ENCODE data around the gene SIK2.

SIK2 gene

GRCh38 chr11:111759376-111759775 lies 157.1 kb downstream of the SIK2 start:
- no peak for ATAC-seq (ENCODE audit: insufficient read depth, low read depth)
- H3K79me2 ChIP-seq (ENCODE audit: insufficient read depth, low read length), result peaks cover 25% of the 10 kb centered on the region
- no peak overlapping the region for H3K9ac ChIP-seq (ENCODE audit: low read depth, low read length)
- no peak for DNase-seq
- H3K4me1 ChIP-seq (ENCODE audit: insufficient read depth, low read length), result peaks cover 13% of the 10 kb centered on the region
- no peak overlapping the region for H3K27ac ChIP-seq (ENCODE audit: low read length)
- peaks cover 90% of the 10 kb centered on the region for H3K36me3 ChIP-seq (ENCODE audit: insufficient read depth, low read length)
- H3K27me3 ChIP-seq (ENCODE audit: insufficient read depth, low read length, poor library complexity), result no peaks in the 10 kb centered on the region
- H3K4me2 ChIP-seq (ENCODE audit: insufficient read depth, low read length), result no peak overlapping the region
- no peak overlapping the region for H2AFZ ChIP-seq (ENCODE audit: low read depth, low read length)
- TF ChIP-seq CTCF (IDR thresholded peaks at IDR 0.05; ENCODE audit: borderline replicate concordance, extremely low read depth, low read length, poor library complexity, severe bottlenecking), result no peak
- peaks cover 15% of the 10 kb centered on the region; the same call in 1 of the 2 replicates for H4K20me1 ChIP-seq (ENCODE audit: insufficient read depth, low read length)
- H3K4me3 ChIP-seq (ENCODE audit: low read depth in 1 of 2, low read length in 2 of 2), result no peak overlapping the region
- H3K9me3 ChIP-seq (ENCODE audit: insufficient read depth, low read length, severe bottlenecking), result no peaks in the 10 kb centered on the region

GRCh38 chr11:111759778-111760407 lies 157.6 kb downstream of the SIK2 start:
- no peak for ATAC-seq (ENCODE audit: insufficient read depth, low read depth)
- peaks cover 30% of the 10 kb centered on the region for H3K79me2 ChIP-seq (ENCODE audit: insufficient read depth, low read length)
- H3K4me3 ChIP-seq (ENCODE audit: low read depth in 1 of 2, low read length in 2 of 2), result no peak overlapping the region
- no peak overlapping the region for H3K27ac ChIP-seq (ENCODE audit: low read length)
- H2AFZ ChIP-seq (ENCODE audit: low read depth, low read length), result no peak overlapping the region
- H3K9me3 ChIP-seq (ENCODE audit: insufficient read depth, low read length, severe bottlenecking), result no peaks in the 10 kb centered on the region
- peaks cover 19% of the 10 kb centered on the region; the same call in 1 of the 2 replicates for H4K20me1 ChIP-seq (ENCODE audit: insufficient read depth, low read length)
- H3K27me3 ChIP-seq (ENCODE audit: insufficient read depth, low read length, poor library complexity), result no peaks in the 10 kb centered on the region
- no peak overlapping the region for H3K4me2 ChIP-seq (ENCODE audit: insufficient read depth, low read length)
- H3K36me3 ChIP-seq (ENCODE audit: insufficient read depth, low read length), result peaks cover 89% of the 10 kb centered on the region
- no peak for DNase-seq
- no peak overlapping the region for H3K9ac ChIP-seq (ENCODE audit: low read depth, low read length)
- TF ChIP-seq EZH2 (IDR thresholded peaks at IDR 0.05; ENCODE audit: borderline replicate concordance, low read depth, low read length, severe bottlenecking), result no peak
- no peak for TF ChIP-seq CTCF (IDR thresholded peaks at IDR 0.05; ENCODE audit: borderline replicate concordance, extremely low read depth, low read length, poor library complexity, severe bottlenecking)
- H3K4me1 ChIP-seq (ENCODE audit: insufficient read depth, low read length), result peaks cover 18% of the 10 kb centered on the region

- ATAC-seq (ENCODE audit: insufficient read depth, low read depth), result no peak
- H3K36me3 ChIP-seq (ENCODE audit: insufficient read depth, low read length), result peaks cover 84% of the 10 kb centered on the region
- TF ChIP-seq CTCF (IDR thresholded peaks at IDR 0.05; ENCODE audit: borderline replicate concordance, extremely low read depth, low read length, poor library complexity, severe bottlenecking) (no peak), EZH2 (IDR thresholded peaks at IDR 0.05; ENCODE audit: borderline replicate concordance, low read depth, low read length, severe bottlenecking) (no peak)
- H3K79me2 ChIP-seq (ENCODE audit: insufficient read depth, low read length), result peaks cover 42% of the 10 kb centered on the region
- peaks cover 22% of the 10 kb centered on the region for H3K4me1 ChIP-seq (ENCODE audit: insufficient read depth, low read length)
- H2AFZ ChIP-seq (ENCODE audit: low read depth, low read length), result no peak overlapping the region
- no peak overlapping the region for H3K4me2 ChIP-seq (ENCODE audit: insufficient read depth, low read length)
- H3K27ac ChIP-seq (ENCODE audit: low read length), result no peak overlapping the region
- DNase-seq, result no peak
- H3K9me3 ChIP-seq (ENCODE audit: insufficient read depth, low read length, severe bottlenecking), result no peaks in the 10 kb centered on the region
- H3K9ac ChIP-seq (ENCODE audit: low read depth, low read length), result no peak overlapping the region
- no peak overlapping the region for H3K4me3 ChIP-seq (ENCODE audit: low read depth in 1 of 2, low read length in 2 of 2)
- H3K27me3 ChIP-seq (ENCODE audit: insufficient read depth, low read length, poor library complexity), result no peaks in the 10 kb centered on the region
- peaks cover 19% of the 10 kb centered on the region; the same call in 1 of the 2 replicates for H4K20me1 ChIP-seq (ENCODE audit: insufficient read depth, low read length)
Measured at GRCh38 chr11:111761036-111761435, 158.8 kb downstream of the SIK2 start.

Data from DND-41 (cell line).